Coronary artery (tissue), 2 donors: ENCODE data around the gene SHISA2.
"Not testable (repeated sequence)": the region's sequence is repeated elsewhere in the genome, so short reads cannot be mapped to it uniquely, and the experiment has no call there.

Source experiments
- DNase-seq: peaks from one replicate; pipeline ENCODE4 v3.0.0-alpha.2; 2017; ENCODE audit warnings: low spot score
- H3K27ac ChIP-seq, 2 donors: fragments of 200-600 bp; sonication (generic); one replicate each; pipeline ENCODE4 v1.5.1; 2016 to 2019
- H3K4me3 ChIP-seq: fragments of 200-600 bp; sonication (generic); 2 replicates; pipeline ENCODE4 v1.5.1; 2016; ENCODE audit warnings: mild to moderate bottlenecking, moderate library complexity
- CTCF ChIP-seq: fragments of 200-600 bp; sonication (generic); IDR thresholded peaks from one replicate; pipeline ENCODE4 v1.5.1; 2019; ENCODE audit warnings: antibody characterized with exemption

Gene SHISA2

GRCh38 chr13:26067601-26068000 is 15.8 kb upstream of the SHISA2 start:
- no peak overlapping the region for H3K27ac ChIP-seq
- H3K4me3 ChIP-seq, result no peak overlapping the region
- no peak for DNase-seq
- no peak for TF ChIP-seq CTCF

- not testable (repeated sequence) for H3K27ac ChIP-seq, DNase-seq, H3K4me3 ChIP-seq
Measured at GRCh38 chr13:26066492-26066891, 14.7 kb upstream of the SHISA2 start.

GRCh38 chr13:26062853-26063444 is 11.1 kb upstream of the SHISA2 start:
- H3K27ac ChIP-seq, result no peak overlapping the region
- DNase-seq, result no peak
- peak; percentile 28 for TF ChIP-seq CTCF

GRCh38 chr13:26061947-26062346 is 10.1 kb upstream of the SHISA2 start:
- DNase-seq, result no peak
- no peak overlapping the region for H3K4me3 ChIP-seq
- TF ChIP-seq CTCF, result no peak
- no peak overlapping the region for H3K27ac ChIP-seq

More at GRCh38 chr13:26062853-26063444, 11.1 kb upstream of the SHISA2 start:
- H3K4me3 ChIP-seq, result no peak overlapping the region

- TF ChIP-seq CTCF, result no peak
- H3K27ac ChIP-seq, result no peak overlapping the region
- H3K4me3 ChIP-seq, result no peak overlapping the region
- DNase-seq, result no peak
Measured at GRCh38 chr13:26061256-26061655, 9.4 kb upstream of the SHISA2 start.

GRCh38 chr13:26060357-26060756 is 8.5 kb upstream of the SHISA2 start:
- Histone ChIP-seq H3K4me3 (no peak overlapping the region), H3K27ac (no peak overlapping the region)
- no peak for DNase-seq
- no peak for TF ChIP-seq CTCF

- no peak for DNase-seq
- no peak overlapping the region for H3K4me3 ChIP-seq
- no peak for TF ChIP-seq CTCF
- no peak overlapping the region for H3K27ac ChIP-seq
Measured at GRCh38 chr13:26058704-26059103, 6.9 kb upstream of the SHISA2 start.
